GM18498 (cell line): ENCODE measurements around the gene TLR6.
A peak's percentile ranks its signal among the peaks of the same experiment; 100 is the strongest.

Experiments used
- ATAC-seq: cut with Tn5 transposase; IDR thresholded peaks from one replicate; pipeline ENCODE4 v1.9.1; 2021; ENCODE audit warnings: mild to moderate bottlenecking, moderate library complexity; ENCODE audit not compliant: unreplicated experiment

The TLR6 gene

GRCh38 chr4:38868059-38868960 lies 11.7 kb upstream of the TLR6 start:
- no peak for ATAC-seq

- peak; percentile 97 for ATAC-seq
These were observed 11.0 kb upstream of the TLR6 start, which contains the start of gene FAM114A1 for GRCh38 chr4:38867478-38868058. Gene FAM114A1 (plus strand): TSS chr4:38867806. CDS start chr4:38878079, 10,273 bp downstream.

- ATAC-seq, result peak; percentile 29
These were observed 10.4 kb upstream of the TLR6 start for GRCh38 chr4:38866973-38867477.

- ATAC-seq, result no peak
These were observed 8.8 kb upstream of the TLR6 start for GRCh38 chr4:38865445-38865844.

GRCh38 chr4:38861791-38862190 lies 5.2 kb upstream of the TLR6 start:
- no peak for ATAC-seq

GRCh38 chr4:38860788-38861424 lies 4.3 kb upstream of the TLR6 start:
- peak; percentile 54 for ATAC-seq

- no peak for ATAC-seq
These were observed 2.9 kb upstream of the TLR6 start for GRCh38 chr4:38859501-38859900.

GRCh38 chr4:38858097-38858420 lies 1.4 kb upstream of the TLR6 start:
- ATAC-seq, result no peak

- ATAC-seq, result peak; percentile 57
These were observed 908 bp upstream of the TLR6 start for GRCh38 chr4:38857354-38858096.

- ATAC-seq, result peak; percentile 44
These were observed 571 bp downstream of the TLR6 start for GRCh38 chr4:38856046-38856445.

- ATAC-seq, result no peak
These were observed 1.2 kb downstream of the TLR6 start for GRCh38 chr4:38855466-38855865.

- no peak for ATAC-seq
These were observed 10.6 kb downstream of the TLR6 start for GRCh38 chr4:38846015-38846414.

- ATAC-seq, result no peak
These were observed 13.6 kb downstream of the TLR6 start for GRCh38 chr4:38842994-38843393.

- no peak for ATAC-seq
These were observed 18.8 kb downstream of the TLR6 start for GRCh38 chr4:38837849-38838248.

GRCh38 chr4:38837334-38837733 lies 19.3 kb downstream of the TLR6 start:
- ATAC-seq, result no peak

- ATAC-seq, result no peak
These were observed 22.0 kb downstream of the TLR6 start for GRCh38 chr4:38834570-38834969.

GRCh38 chr4:38832624-38833528 lies 23.7 kb downstream of the TLR6 start:
- ATAC-seq, result no peak

- no peak for ATAC-seq
These were observed 24.4 kb downstream of the TLR6 start for GRCh38 chr4:38832206-38832605.

GRCh38 chr4:38831653-38832052 lies 25.0 kb downstream of the TLR6 start:
- no peak for ATAC-seq

GRCh38 chr4:38829237-38829636 lies 27.4 kb downstream of the TLR6 start:
- ATAC-seq, result no peak
